KMS-11 (cell line): ENCODE data around the gene RPUSD2.

ENCODE experiments used
- H2AFZ ChIP-seq: fragments of 200-600 bp; sonication (generic); 2 replicates; pipeline ENCODE4 v1.6.1; 2016; ENCODE audit warnings: antibody characterized with exemption, mixed run types, low read depth
- H3K27ac ChIP-seq: fragments of 200-600 bp; sonication (generic); 2 replicates; pipeline ENCODE4 v1.6.1; 2016; ENCODE audit warnings: mild to moderate bottlenecking, mixed run types
- H3K27me3 ChIP-seq: fragments of 200-600 bp; sonication (generic); 2 replicates; pipeline ENCODE4 v1.6.1; 2017; ENCODE audit warnings: mild to moderate bottlenecking, low read depth, mixed run types, moderate library complexity; ENCODE audit not compliant: insufficient read depth
- H3K36me3 ChIP-seq: fragments of 200-600 bp; sonication (generic); 2 replicates; pipeline ENCODE4 v1.6.1; 2017; ENCODE audit warnings: mild to moderate bottlenecking, mixed run types; ENCODE audit not compliant: insufficient read depth
- H3K4me1 ChIP-seq: fragments of 200-600 bp; sonication (generic); 2 replicates; pipeline ENCODE4 v1.6.1; 2016; ENCODE audit warnings: mild to moderate bottlenecking, low read depth, mixed run types; ENCODE audit not compliant: poor library complexity, severe bottlenecking
- H3K4me2 ChIP-seq: fragments of 200-600 bp; sonication (generic); 2 replicates; pipeline ENCODE4 v1.7.0; 2016; ENCODE audit warnings: mild to moderate bottlenecking, mixed run types
- H3K4me3 ChIP-seq: fragments of 200-600 bp; sonication (generic); IDR thresholded peaks from 2 replicates; pipeline ENCODE4 v1.6.1; 2017; ENCODE audit warnings: low read depth, low read length, mixed read lengths; ENCODE audit not compliant: insufficient read depth
- H3K79me2 ChIP-seq: fragments of 200-600 bp; sonication (generic); 2 replicates; pipeline ENCODE4 v1.6.1; 2016; ENCODE audit warnings: low read depth, mixed run types; ENCODE audit not compliant: insufficient read depth
- H3K9ac ChIP-seq: fragments of 200-600 bp; sonication (generic); 2 replicates; pipeline ENCODE4 v1.6.1; 2016; ENCODE audit warnings: mild to moderate bottlenecking, mixed run types
- H4K20me1 ChIP-seq: fragments of 200-600 bp; sonication (generic); 2 replicates; pipeline ENCODE4 v1.6.1; 2016; ENCODE audit warnings: mild to moderate bottlenecking, mixed run types; ENCODE audit not compliant: insufficient read depth
- TF ChIP-seq, protein P1 (sequence below): fragments of 200-600 bp; sonication (generic); conservative IDR thresholded peaks from 2 replicates; pipeline ENCODE4 v1.6.1; 2017; ENCODE audit warnings: low read depth, mild to moderate bottlenecking, antibody characterized with exemption, low read length, moderate library complexity, mixed read lengths

RPUSD2 gene, protein sequence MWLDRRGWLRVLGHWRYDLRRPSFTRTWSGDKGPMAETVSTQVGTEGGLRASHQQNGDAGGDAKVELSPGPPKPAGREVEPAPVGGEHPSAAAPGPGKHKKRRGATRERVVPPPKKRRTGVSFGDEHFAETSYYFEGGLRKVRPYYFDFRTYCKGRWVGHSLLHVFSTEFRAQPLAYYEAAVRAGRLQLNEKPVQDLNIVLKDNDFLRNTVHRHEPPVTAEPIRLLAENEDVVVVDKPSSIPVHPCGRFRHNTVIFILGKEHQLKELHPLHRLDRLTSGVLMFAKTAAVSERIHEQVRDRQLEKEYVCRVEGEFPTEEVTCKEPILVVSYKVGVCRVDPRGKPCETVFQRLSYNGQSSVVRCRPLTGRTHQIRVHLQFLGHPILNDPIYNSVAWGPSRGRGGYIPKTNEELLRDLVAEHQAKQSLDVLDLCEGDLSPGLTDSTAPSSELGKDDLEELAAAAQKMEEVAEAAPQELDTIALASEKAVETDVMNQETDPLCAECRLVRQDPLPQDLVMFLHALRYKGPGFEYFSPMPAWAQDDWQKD

DNA sequence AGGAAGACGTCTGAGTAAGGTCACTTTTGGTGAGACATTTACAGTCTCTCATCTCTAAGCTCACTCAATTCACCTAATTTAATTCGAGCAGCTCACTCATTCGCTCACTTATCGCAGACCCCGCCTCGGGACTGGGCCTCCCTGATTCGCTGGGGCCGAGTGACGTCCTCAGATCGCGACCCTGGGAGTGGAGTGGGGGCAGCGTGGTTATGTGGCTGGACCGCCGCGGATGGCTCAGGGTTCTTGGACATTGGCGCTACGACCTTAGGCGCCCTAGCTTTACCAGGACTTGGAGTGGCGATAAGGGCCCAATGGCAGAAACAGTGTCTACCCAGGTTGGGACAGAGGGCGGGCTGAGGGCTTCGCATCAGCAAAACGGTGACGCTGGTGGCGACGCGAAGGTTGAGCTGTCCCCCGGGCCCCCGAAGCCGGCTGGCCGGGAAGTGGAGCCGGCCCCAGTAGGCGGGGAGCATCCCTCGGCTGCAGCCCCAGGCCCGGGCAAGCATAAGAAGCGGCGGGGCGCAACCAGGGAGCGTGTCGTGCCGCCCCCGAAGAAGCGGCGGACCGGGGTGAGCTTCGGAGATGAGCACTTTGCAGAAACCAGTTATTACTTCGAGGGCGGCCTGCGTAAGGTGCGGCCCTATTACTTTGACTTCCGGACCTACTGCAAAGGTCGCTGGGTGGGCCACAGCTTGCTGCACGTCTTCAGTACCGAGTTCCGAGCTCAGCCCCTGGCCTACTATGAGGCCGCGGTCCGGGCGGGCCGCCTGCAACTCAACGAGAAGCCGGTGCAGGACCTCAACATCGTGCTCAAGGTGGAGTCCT, at the start of gene RPUSD2:
RPUSD2 (plus strand) TSS at position 171 of the 825 bp plus-strand sequence; CDS start at position 210, 39 bp downstream.
- H3K79me2 ChIP-seq, result peaks cover 15% of the 10 kb centered on the region
- no peaks in the 10 kb centered on the region for H4K20me1 ChIP-seq
- TF ChIP-seq, protein P1, sequence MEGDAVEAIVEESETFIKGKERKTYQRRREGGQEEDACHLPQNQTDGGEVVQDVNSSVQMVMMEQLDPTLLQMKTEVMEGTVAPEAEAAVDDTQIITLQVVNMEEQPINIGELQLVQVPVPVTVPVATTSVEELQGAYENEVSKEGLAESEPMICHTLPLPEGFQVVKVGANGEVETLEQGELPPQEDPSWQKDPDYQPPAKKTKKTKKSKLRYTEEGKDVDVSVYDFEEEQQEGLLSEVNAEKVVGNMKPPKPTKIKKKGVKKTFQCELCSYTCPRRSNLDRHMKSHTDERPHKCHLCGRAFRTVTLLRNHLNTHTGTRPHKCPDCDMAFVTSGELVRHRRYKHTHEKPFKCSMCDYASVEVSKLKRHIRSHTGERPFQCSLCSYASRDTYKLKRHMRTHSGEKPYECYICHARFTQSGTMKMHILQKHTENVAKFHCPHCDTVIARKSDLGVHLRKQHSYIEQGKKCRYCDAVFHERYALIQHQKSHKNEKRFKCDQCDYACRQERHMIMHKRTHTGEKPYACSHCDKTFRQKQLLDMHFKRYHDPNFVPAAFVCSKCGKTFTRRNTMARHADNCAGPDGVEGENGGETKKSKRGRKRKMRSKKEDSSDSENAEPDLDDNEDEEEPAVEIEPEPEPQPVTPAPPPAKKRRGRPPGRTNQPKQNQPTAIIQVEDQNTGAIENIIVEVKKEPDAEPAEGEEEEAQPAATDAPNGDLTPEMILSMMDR, result no peak
- peak within 1 kb of the TSS; percentile 80 for H3K9ac ChIP-seq
- peak within 1 kb of the TSS; percentile 31; the same call in 1 of the 2 replicates for H3K27ac ChIP-seq
- peak within 1 kb of the TSS; percentile 83 for H2AFZ ChIP-seq
- no peaks in the 10 kb centered on the region; the same call in 1 of the 2 replicates for H3K36me3 ChIP-seq
- peaks cover 30% of the 10 kb centered on the region for H3K4me1 ChIP-seq
- peak within 1 kb of the TSS; percentile 40 for H3K4me3 ChIP-seq
- no peaks in the 10 kb centered on the region; the same call in 1 of the 2 replicates for H3K27me3 ChIP-seq
- H3K4me2 ChIP-seq, result peak within 1 kb of the TSS; percentile 100

DNA sequence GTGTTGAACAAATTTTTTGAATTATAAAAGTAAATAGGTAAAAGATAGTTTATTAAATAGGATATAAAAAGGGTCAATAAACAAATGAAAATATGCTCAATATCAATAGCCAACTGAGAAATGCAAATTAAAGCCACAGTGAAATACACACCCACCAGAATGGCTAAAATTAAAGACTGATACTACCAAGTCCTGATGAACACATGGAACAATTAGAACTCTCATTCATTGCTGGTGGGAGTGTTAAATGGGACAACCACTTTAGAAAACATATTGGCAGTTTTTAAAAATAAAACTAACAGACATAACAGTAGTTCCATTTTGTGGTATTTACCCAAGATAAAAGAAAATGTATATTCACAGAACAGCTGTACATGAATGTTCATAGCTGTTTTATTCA, 45.5 kb upstream of the RPUSD2 start:
- no peak overlapping the region for H2AFZ ChIP-seq
- H3K27me3 ChIP-seq, result no peaks in the 10 kb centered on the region
- H3K4me1 ChIP-seq, result peaks cover 11% of the 10 kb centered on the region
- H3K36me3 ChIP-seq, result no peaks in the 10 kb centered on the region
- no peak overlapping the region for H3K4me2 ChIP-seq
- no peak overlapping the region for H3K4me3 ChIP-seq
- H4K20me1 ChIP-seq, result no peaks in the 10 kb centered on the region
- H3K27ac ChIP-seq, result no peak overlapping the region
- no peaks in the 10 kb centered on the region for H3K79me2 ChIP-seq
- TF ChIP-seq, protein P1, result no peak
- H3K9ac ChIP-seq, result no peak overlapping the region

DNA sequence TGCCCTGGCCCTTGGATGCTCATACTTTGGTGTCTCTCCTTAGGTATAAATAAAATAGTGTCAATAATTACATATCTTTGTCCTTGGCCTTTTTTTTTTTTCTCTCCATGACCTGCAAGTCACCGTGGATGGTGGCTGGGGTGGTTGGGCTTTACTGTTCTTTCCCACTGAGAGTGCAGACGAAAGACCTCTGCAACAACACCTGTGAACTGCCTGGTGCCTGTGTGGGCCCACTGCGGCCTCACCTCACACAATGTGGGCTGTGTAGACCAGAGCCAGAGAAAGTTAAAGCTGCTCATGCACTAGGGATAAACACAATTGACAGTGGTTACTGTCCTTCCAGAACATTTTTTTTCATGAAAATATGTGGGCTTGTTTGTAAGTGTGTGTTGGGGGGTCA, 43.2 kb upstream of the RPUSD2 start:
- H3K79me2 ChIP-seq, result no peaks in the 10 kb centered on the region
- TF ChIP-seq, protein P1, result no peak
- H3K27me3 ChIP-seq, result no peaks in the 10 kb centered on the region
- H3K9ac ChIP-seq, result no peak overlapping the region
- no peaks in the 10 kb centered on the region for H4K20me1 ChIP-seq
- H3K4me1 ChIP-seq, result peaks cover 5% of the 10 kb centered on the region
- H3K36me3 ChIP-seq, result no peaks in the 10 kb centered on the region
- H2AFZ ChIP-seq, result no peak overlapping the region
- H3K4me3 ChIP-seq, result no peak overlapping the region
- H3K4me2 ChIP-seq, result no peak overlapping the region
- H3K27ac ChIP-seq, result no peak overlapping the region

DNA sequence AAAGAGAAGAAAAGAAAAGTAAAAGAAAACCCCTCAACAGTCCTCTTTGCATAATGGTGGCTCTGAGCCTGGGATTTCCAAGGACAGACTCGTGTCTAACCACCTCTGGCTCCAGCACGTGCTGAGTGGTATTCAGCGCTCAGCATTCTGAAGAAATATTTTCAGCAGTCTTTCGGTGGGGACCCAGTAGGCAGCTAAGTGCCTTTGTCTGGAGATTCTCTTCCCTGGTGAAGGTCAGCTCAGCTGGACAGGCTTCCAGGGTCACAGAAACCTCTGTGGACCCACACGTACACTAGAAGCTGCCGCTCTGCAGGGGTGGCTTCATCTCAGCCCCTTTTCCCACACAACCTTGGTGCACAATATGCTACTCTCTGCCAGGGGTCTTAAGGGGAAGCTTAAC, 40.3 kb upstream of the RPUSD2 start:
- Histone ChIP-seq H3K4me2 (no peak overlapping the region), H4K20me1 (no peaks in the 10 kb centered on the region), H3K27me3 (no peaks in the 10 kb centered on the region), H3K27ac (no peak overlapping the region), H3K79me2 (no peaks in the 10 kb centered on the region), H3K9ac (no peak overlapping the region), H2AFZ (no peak overlapping the region), H3K4me3 (no peak overlapping the region), H3K4me1 (peaks cover under 1% of the 10 kb centered on the region), H3K36me3 (no peaks in the 10 kb centered on the region)
- TF ChIP-seq, protein P1, result no peak
